ENCODE measurements around the gene BABAM1. TPM values are rescaled to one million over a fixed set of nuclear protein-coding genes. Genes with fewer than 3 reads are reported as not detected.

Gene BABAM1
- total and polyA plus RNA-seq, 9 of the 15 experiments (the other 6 are each of a cell fraction or from before 2014, with no cell fraction given): 14.7 to 160 (median 113) TPM

- TF ChIP-seq MGA (IDR thresholded peaks at IDR 0.05) (no peak), MTA2 (IDR thresholded peaks at IDR 0.05; ENCODE audit: low read depth) (no peak), BDP1 (IDR thresholded peaks at IDR 0.05; ENCODE audit: insufficient read depth, insufficient read length) (no peak), MNT (conservative IDR thresholded peaks at IDR 0.05) (peak; percentile 12 to 69; a peak in 3 of 4 replicates), THRB (CRISPR knock-in tag; conservative IDR thresholded peaks at IDR 0.05) (peak; percentile 86), VEZF1 (CRISPR knock-in tag; IDR thresholded peaks at IDR 0.05) (peak; percentile 82), KDM5B (IDR thresholded peaks at IDR 0.05; ENCODE audit: insufficient replicate concordance, low read depth, low read length) (peak; percentile 90), ARHGAP35 (IDR thresholded peaks at IDR 0.05; ENCODE audit: partially characterized antibody) (no peak), ETV6 (IDR thresholded peaks at IDR 0.05; ENCODE audit: borderline replicate concordance in 1 of 2, low read depth in 2 of 2, low read length in 1 of 2) (no peak), ETV6 (CRISPR knock-in tag; IDR thresholded peaks at IDR 0.05; ENCODE audit: borderline replicate concordance) (no peak)
These were observed at the start of gene BABAM1 (continued) for GRCh38 chr19:17266975-17267788.

Data from K562 (cell line).